Sigmoid colon (tissue), 3 donors: ENCODE data around the gene UBE2E1.

ENCODE experiments used
- CTCF ChIP-seq, 4 experiments: fragments of 450-650 bp in 3 of 4; fragments of 200-600 bp in 1 of 4; IDR thresholded peaks; one replicate each; pipeline ENCODE4 v1.5.1; 2016 to 2019; ENCODE audit warnings: antibody characterized with exemption in 4 of 4, mild to moderate bottlenecking in 3 of 4, moderate library complexity in 2 of 4
- POLR2A ChIP-seq, 2 donors: fragments of 450-650 bp; IDR thresholded peaks; one replicate each; pipeline ENCODE4 v1.6.1; 2016; ENCODE audit warnings: antibody characterized with exemption in 2 of 2, mild to moderate bottlenecking in 2 of 2, moderate library complexity in 2 of 2

- TF ChIP-seq POLR2A (IDR thresholded peaks at IDR 0.05) (no peak), CTCF (IDR thresholded peaks at IDR 0.05) (no peak)
Observed at GRCh38 chr3:23837286-23837685, 31.5 kb downstream of the UBE2E1 start.
